GM12878 (cell line): ENCODE results near the gene UBA7. TPM values are rescaled to one million over a fixed set of nuclear protein-coding genes. Genes with fewer than 3 reads are reported as not detected.
A peak's percentile ranks its signal among the peaks of the same experiment; 100 is the strongest.

Experiments used
- ATAC-seq: fragments of 200-7000 bp; cut with Tn5 transposase; 3 replicates; pipeline ENCODE4 v1.9.1; 2020; ENCODE audit warnings: mild to moderate bottlenecking, moderate library complexity
- BruUV-seq: library from RNA; stranded (reverse); fragments of 400-500 nt; replicated peaks from 2 replicates; lab custom pipeline; 2021; lab: Mats Ljungman, UMichigan
- CTCF ChIA-PET: fragments of 300-600 bp; sonication (Branson Sonifier 250); formaldehyde crosslinking; extraction: SDS; loops from one replicate; lab custom pipeline; 2021; ENCODE audit warnings: inconsistent platforms; lab: Yijun Ruan, JAX
- POLR2A ChIA-PET: fragments of 350-600 bp; formaldehyde crosslinking; extraction: SDS; loops from one replicate; lab custom pipeline; 2021; ENCODE audit warnings: inconsistent platforms; lab: Charles Lee
- RAD21 ChIA-PET: fragments of 300-600 bp; sonication (Branson Sonifier 250); formaldehyde crosslinking; loops from one replicate; lab custom pipeline; 2023; ENCODE audit warnings: antibody characterized with exemption; ENCODE audit not compliant: unreplicated experiment; lab: Charles Lee
- SMC1A ChIA-PET: fragments of 300-600 bp; sonication (Branson Sonifier 250); formaldehyde crosslinking; loops from one replicate; lab custom pipeline; 2023; ENCODE audit not compliant: unreplicated experiment, uncharacterized antibody; lab: Charles Lee
- DNase-seq: peaks from one replicate; pipeline ENCODE4 v3.0.0-alpha.2; 2011; ENCODE audit warnings: low read depth, low spot score
- FAIRE-seq: peaks from 3 replicates; lab custom pipeline; 2011; peaks lifted over from hg19 to GRCh38; lab: Jason Lieb, UNC
- H2AFZ ChIP-seq: 2 replicates; pipeline ENCODE4 v1.6.0; 2011; ENCODE audit warnings: low read depth, low read length, control low read depth; ENCODE audit not compliant: control insufficient read depth
- H3K27ac ChIP-seq: 2 replicates; pipeline ENCODE4 v1.5.1; 2011; ENCODE audit warnings: control low read depth; ENCODE audit not compliant: control insufficient read depth, insufficient read depth
- H3K27me3 ChIP-seq, 2 experiments: replicated peaks in 1 of 2; 2 replicates each; pipeline versions ENCODE4 v1.6.0 to v1.6.1; 2011; ENCODE audit warnings: low read length in 1 of 2; ENCODE audit not compliant: control insufficient read depth in 2 of 2, insufficient read depth in 2 of 2
- H3K36me3 ChIP-seq, 2 experiments: 2 replicates each; pipeline ENCODE4 v1.5.1; 2011; ENCODE audit warnings: low read length in 1 of 2; ENCODE audit not compliant: control insufficient read depth in 2 of 2, insufficient read depth in 2 of 2
- H3K4me1 ChIP-seq: 2 replicates; pipeline ENCODE4 v1.6.1; 2011; ENCODE audit warnings: mild to moderate bottlenecking, low read length, moderate library complexity, mixed read lengths; ENCODE audit not compliant: control insufficient read depth, insufficient read depth
- H3K4me2 ChIP-seq: 2 replicates; pipeline ENCODE4 v1.6.0; 2011; ENCODE audit warnings: control low read depth; ENCODE audit not compliant: control insufficient read depth, insufficient read depth
- H3K4me3 ChIP-seq: fragments of 200-600 bp; sonication (generic); 2 replicates; pipeline ENCODE4 v1.5.1; 2016
- H3K79me2 ChIP-seq: 2 replicates; pipeline ENCODE4 v1.6.0; 2011; ENCODE audit warnings: low read length; ENCODE audit not compliant: control insufficient read depth, insufficient read depth
- H3K9ac ChIP-seq: 2 replicates; pipeline ENCODE4 v1.8.0; 2011; ENCODE audit warnings: low read length, control low read depth, mixed read lengths; ENCODE audit not compliant: control insufficient read depth, insufficient read depth
- H3K9me3 ChIP-seq: replicated peaks from 3 replicates; pipeline ENCODE4 v1.5.1; 2011; ENCODE audit warnings: mild to moderate bottlenecking, low read length; ENCODE audit not compliant: control insufficient read depth, insufficient read depth
- H4K20me1 ChIP-seq: 2 replicates; pipeline ENCODE4 v1.6.0; 2011; ENCODE audit not compliant: control insufficient read depth, insufficient read depth
- BRCA1 ChIP-seq: IDR thresholded peaks from 2 replicates; pipeline ENCODE4 v1.6.1; 2011; ENCODE audit warnings: low read depth, low read length, improper control_type of control experiment
- FOXM1 ChIP-seq: IDR thresholded peaks from 2 replicates; pipeline ENCODE4 v1.6.1; 2012; ENCODE audit warnings: low read depth, mild to moderate bottlenecking, inconsistent platforms, low read length, moderate library complexity
- NBN ChIP-seq: fragments of 450-650 bp; IDR thresholded peaks from 2 replicates; pipeline ENCODE4 v1.6.1; 2016
- NFXL1 ChIP-seq: fragments of 450-650 bp; IDR thresholded peaks from 2 replicates; pipeline ENCODE4 v1.6.1; 2017; ENCODE audit warnings: antibody characterized with exemption, mild to moderate bottlenecking, borderline replicate concordance
- RFX5 ChIP-seq: IDR thresholded peaks from 2 replicates; pipeline ENCODE4 v1.6.1; 2011; ENCODE audit warnings: low read depth, low read length, improper control_type of control experiment
- TCF12 ChIP-seq: IDR thresholded peaks from 2 replicates; pipeline ENCODE4 v1.6.1; 2011; ENCODE audit warnings: low read depth, mild to moderate bottlenecking, low read length
- WGBS: methylation state at CpG from one replicate; pipeline ENCODE4 v1.1.6; 2016; ENCODE audit warnings: low lambda C conversion rate; ENCODE audit not compliant: insufficient replicate concordance, insufficient coverage; ENCODE audit errors: missing lambda C conversion rate; 5-methylcytosine and 5-hydroxymethylcytosine counted together
- in situ Hi-C: fragments of 300-500 bp; cut with MboI; formaldehyde crosslinking; loops from 9 replicates; pipeline ENCODE4 v1.14.3; 2018; ENCODE audit warnings: mixed read lengths
- intact Hi-C: fragments of 100-400 bp; cut with micrococcal nuclease; formaldehyde crosslinking; loops from one replicate; pipeline ENCODE4 v1.14.2; 2022; ENCODE audit not compliant: unreplicated experiment
- polyA plus RNA-seq, 11 experiments: library from polyadenylated mRNA; depleted of rRNA in 4 of 11; unstranded in 6 of 11; stranded (reverse) in 5 of 11; fragments of >200 nt; fragmentation: Nextera tagmentation in 4 of 11; fragmentation: Illumina TruSeq in 1 of 11; extraction: Ambion mirVana in 4 of 11; extraction: Trizol in 1 of 11; gene quantifications; 1 replicate in 1 of 11; 2 replicates in 10 of 11; pipeline versions ENCODE4 v1.2.1 to v1.2.3, GENCODE V29; 2011 to 2016; ENCODE audit warnings: inconsistent platforms in 2 of 11, missing spikeins in 2 of 11, low read depth in 1 of 11
- total RNA-seq, 4 experiments: library from RNA; depleted of rRNA in 3 of 4; stranded (reverse); fragments of >200 nt in 3 of 4; fragmentation: Illumina TruSeq in 1 of 4; extraction: Trizol in 1 of 4; gene quantifications; 2 replicates each; pipeline versions ENCODE4 v1.2.1 to v1.2.3, GENCODE V29; 2013 to 2021

Gene UBA7
- total and polyA plus RNA-seq, 10 of the 15 experiments (the other 5 are each of a cell fraction or from before 2014, with no cell fraction given) = 11.8 to 116 (median 46.7) TPM

DNA sequence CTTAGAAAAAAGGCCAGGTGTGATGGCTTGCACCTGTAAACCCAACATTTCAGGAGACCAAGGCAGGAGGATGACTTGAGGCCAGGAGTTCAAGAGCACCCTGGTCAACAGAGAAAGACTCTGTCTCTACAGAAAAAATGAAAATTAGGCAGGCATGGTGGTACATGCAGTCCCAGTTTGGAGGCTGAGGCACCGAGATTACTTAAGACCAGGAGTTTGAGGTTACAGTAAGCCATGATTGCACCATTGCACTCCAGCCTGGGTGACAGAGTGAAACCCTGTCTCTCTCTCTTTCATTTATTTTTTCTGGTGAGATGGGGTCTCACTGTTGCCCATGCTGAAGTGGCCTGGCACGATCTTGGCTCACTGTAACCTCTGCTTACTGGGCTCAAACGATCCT is 52.1 kb downstream of the UBA7 start:
- Histone ChIP-seq H3K9ac (no peak overlapping the region), H3K9me3 (no peaks in the 10 kb centered on the region), H4K20me1 (no peaks in the 10 kb centered on the region; the same call in 1 of the 2 replicates), H3K27ac (no peak overlapping the region), H3K27me3 (no peaks in the 10 kb centered on the region), H3K4me2 (no peak overlapping the region), H3K4me1 (no peaks in the 10 kb centered on the region), H3K36me3 (no peaks in the 10 kb centered on the region; a peak in 2 of 4 replicates), H3K4me3 (no peak overlapping the region), H2AFZ (no peak overlapping the region), H3K79me2 (no peaks in the 10 kb centered on the region; the same call in 1 of the 2 replicates)
- 81% methylated on average over 3 of the region's 3 CpGs for WGBS
- ATAC-seq = no peak
- TF ChIP-seq NBN = no peak
- TF ChIP-seq RFX5 = no peak
- TF ChIP-seq FOXM1 = no peak
- TF ChIP-seq TCF12 = no peak
- BruUV-seq = no TSS peak
- CTCF ChIA-PET = no interaction called here
- no peak for DNase-seq
- POLR2A ChIA-PET = no interaction called here
- intact Hi-C loops (no loop called here), in situ Hi-C loops (no loop called here)
- no peak for FAIRE-seq
- SMC1A ChIA-PET = no interaction called here
- RAD21 ChIA-PET = no interaction called here

DNA sequence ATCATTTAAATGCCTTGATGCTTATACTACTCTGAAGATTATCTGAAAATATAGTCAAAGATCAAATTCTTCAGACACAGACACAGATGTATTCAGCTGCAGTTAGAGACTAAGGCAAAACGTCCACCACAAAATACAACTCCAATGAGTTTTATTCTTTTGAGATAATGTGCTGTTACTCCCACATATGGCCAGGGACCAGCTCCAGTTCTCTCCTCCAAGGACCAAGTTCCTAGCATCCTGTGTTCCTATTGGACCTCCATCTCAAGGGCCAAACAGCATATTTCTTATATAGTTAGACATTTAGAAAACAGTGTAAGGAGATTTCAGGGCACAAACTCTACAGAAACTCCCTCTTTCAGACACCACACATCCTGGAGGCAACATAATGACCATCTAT is 54.5 kb downstream of the UBA7 start:
- Histone ChIP-seq H3K9ac (no peak overlapping the region), H3K27me3 (no peaks in the 10 kb centered on the region), H3K36me3 (no peaks in the 10 kb centered on the region; a peak in 2 of 4 replicates), H4K20me1 (no peaks in the 10 kb centered on the region; the same call in 1 of the 2 replicates), H3K79me2 (no peaks in the 10 kb centered on the region; the same call in 1 of the 2 replicates), H3K4me3 (no peak overlapping the region)
- RAD21 ChIA-PET = no interaction called here
- TSS peak; percentile 17 for BruUV-seq
- no peak for DNase-seq
- FAIRE-seq = no peak
- WGBS = 67% methylated on average over 1 of the region's 1 CpG
- SMC1A ChIA-PET = interaction anchor here (1.6 kb wide), 1 partner anchor 10 kb away, joined by 4 read pairs; no protein-coding TSS in a partner anchor
- TF ChIP-seq NFXL1 = no peak
- no peak for TF ChIP-seq BRCA1
- TF ChIP-seq, all 136 proteins: peak for 0
- Histone ChIP-seq H3K27ac (no peak overlapping the region), H2AFZ (no peak overlapping the region), H3K9me3 (no peaks in the 10 kb centered on the region), H3K4me1 (no peaks in the 10 kb centered on the region), H3K4me2 (no peak overlapping the region)
- in situ Hi-C loops = no loop called here
- ATAC-seq = no peak
- POLR2A ChIA-PET = no interaction called here
- intact Hi-C loops = no loop called here
- CTCF ChIA-PET = no interaction called here
